Activated CD4-positive, CD25-positive, alpha-beta regulatory T cell treated with anti-CD3 and anti-CD28 coated beads, Interleukin-2, amount 50 U/mL, for 16 hours (primary cell): ENCODE measurements around the gene PMEPA1.

Source experiments
- DNase-seq: peaks from one replicate; pipeline ENCODE4 v3.0.0-alpha.2; 2020; ENCODE audit warnings: low read depth, low spot score

The PMEPA1 gene

DNA sequence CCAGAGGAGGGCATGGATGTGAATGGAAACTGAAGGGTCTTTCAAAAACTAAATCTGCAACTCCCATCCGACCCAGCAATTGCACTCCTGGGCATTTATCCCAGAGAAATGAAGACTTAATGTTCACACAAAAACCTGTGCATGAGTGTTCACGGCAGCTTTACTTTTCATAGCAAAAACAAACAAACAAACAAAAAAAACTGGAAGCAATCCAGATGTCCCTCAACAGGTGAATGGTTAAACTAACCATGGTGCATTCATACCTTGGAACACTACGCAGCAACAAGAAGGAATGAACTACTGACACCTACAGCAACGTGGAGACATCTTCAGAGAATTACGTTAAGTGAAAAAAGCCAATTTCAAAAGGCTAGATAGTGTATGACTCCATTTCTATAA, 32.2 kb downstream of the PMEPA1 start:
- DNase-seq: no peak

DNA sequence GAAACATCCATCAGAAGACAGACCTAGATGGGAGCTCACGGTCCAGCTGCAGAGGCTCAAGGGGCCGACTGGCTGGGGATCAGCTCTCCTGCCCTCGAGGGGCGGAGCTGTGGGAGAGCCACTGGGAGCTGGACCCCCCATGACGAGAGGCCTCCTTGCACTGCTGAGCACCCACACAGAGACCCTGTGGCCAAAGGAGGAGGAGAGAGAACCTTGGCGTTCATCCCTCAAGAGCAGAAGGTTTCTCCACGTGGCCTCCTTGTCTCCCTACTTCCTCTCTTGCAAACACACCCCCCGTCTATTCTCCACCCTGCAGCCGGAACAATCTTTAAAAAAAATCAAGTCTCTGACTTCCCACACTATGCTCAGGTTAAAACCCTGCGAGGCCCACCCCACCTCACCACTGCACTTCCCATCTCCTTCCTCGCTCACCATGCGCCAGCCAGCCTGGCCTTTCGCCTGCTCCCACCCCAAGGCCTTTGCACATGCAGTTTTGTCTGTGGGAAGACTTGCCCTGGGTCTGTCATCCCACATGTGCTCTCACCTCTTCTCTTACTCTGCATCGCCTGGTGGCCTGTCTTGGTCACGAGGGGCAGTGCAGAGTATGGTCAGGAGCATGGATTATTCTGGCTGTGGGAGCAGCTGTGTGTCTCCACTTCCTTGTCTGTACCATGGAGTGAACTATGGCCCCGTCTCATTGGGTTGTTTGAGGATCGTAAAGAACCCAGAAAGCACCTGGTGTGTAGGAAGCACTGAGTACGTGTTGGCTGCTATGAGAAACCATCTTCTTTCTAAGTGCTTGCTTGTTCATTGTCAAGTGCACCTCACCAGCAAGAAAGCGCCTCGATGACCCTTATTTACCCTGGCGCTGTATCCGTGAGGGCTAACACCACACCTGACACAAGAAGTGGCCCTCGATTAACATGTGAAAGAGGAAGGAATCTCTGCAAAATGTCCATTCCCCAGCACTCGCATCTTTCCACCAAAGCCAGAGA, 32.9 kb downstream of the PMEPA1 start:
- no peak for DNase-seq

DNA sequence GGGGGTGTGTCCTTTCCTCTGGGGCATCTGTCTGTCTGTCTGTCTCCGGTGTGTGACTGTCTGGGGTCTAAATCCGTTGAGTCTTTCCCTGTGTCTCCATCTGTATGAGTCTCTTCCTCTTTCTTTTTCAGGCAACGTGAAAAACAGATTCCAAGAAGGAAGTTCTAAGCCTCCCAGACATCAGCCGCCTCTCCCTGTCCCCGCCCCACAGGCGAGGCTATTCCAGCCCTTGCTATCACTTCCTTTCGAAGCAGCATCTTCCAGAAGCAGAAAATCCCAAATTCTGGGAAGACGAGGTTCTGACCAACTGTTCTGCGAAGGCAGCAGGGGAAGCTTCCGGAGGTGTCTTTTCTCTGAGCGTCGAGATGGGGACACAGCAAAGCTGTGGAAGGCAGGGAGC, 34.0 kb downstream of the PMEPA1 start:
- no peak for DNase-seq

DNA sequence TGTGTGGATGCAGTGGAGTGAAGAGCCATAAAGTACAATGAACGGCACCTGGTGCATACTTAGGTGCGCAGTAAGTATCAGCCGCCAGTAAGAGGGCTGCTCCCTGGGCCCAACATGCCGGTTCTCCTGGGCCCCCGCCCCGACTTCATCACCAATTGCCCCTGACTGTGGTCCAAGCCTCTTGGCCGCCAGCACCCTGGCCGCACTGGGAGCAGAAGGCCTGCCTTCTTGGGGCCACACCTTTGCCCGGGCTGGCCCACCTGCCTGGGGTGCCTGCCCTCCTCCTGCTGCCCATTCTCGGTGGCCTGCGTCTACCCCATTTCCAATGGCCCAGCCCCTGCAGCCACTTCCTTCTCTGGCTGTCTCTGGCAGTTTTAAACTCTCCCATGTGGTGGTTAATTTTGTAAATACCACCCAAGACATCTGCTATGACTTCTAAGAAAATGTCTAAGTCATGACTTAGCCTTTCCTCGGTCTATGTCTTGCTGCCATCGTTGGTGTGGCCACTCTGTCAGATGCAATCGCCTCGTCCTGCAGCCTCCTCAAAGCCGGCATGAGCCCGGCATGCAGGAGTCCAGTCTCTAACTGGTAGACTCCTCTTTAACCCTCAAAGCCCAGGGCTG, 36.8 kb downstream of the PMEPA1 start:
- no peak for DNase-seq

DNA sequence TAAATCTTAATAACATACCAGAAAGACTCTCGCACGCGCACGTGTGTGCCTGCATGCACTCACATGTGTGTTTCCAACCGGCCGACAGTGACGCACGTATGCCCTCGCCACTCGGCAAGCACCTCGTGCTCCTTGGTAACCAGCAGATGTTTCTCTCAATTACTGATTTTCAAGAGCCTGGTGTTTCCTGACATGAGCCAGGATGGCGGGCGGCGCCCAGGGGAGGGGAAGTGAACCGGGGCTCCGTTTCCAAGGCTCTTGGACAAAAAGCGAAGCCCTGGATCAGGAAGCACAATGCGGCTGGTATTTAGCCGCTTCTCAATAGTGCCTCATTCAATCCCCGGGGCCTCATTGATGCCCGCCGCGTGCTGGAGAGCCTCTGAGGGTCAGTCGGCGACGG, 37.7 kb downstream of the PMEPA1 start:
- DNase-seq: no peak

GRCh38 chr20:57671662-57672061, 38.2 kb downstream of the PMEPA1 start:
- DNase-seq: no peak

DNA sequence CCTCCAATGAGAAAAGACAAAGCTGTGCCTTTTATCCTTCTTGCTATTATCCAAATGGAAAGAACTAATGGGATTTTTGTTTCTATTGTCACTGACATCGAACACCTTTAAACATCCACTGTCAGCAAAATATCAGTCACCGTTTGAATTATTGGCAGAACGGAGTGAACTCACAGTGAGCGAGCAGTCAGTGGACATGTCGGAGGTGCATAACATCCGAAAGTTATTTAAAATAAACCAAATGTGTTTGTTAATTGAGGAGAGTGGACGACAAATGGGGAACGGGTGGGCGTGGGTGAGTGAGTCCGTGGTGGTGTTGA, 38.8 kb downstream of the PMEPA1 start:
- DNase-seq: no peak

DNA sequence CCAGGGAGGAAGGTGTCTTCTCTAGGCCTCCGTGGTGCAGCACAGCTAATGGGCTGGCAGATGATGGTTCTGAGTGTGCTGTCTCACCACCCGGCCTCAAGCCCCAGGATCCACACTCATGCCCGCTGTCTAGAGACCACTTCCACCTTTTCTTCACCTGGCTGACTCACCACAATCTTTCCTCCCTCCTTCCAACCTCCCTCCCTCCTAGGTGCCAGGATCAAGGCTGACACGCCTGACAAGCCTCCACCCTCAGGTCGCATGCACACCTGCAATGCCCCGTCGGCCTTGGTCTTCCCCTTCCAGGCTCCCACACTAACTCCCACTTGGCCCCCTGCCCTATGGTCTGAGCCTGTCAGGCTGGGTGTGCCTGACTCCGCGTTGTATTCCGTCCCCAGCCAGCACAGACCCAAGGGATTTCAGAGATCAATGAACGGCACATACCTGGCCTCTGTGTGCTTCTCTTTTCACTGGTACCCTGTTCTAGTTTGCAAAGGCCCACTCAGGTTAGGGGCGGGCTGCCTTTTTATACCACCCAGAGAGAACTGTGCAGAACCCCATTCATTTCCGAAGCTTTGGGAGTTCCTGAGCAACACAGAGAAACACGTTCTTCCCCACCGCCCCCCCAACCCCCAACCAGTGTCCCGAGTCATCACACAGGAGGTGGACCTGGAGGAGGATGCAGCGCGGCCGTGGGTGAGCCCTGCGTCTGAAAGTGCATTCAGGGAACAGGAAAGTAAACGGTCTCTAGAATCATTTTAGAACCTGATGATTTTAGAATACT, 39.3 kb downstream of the PMEPA1 start:
- DNase-seq: no peak

DNA sequence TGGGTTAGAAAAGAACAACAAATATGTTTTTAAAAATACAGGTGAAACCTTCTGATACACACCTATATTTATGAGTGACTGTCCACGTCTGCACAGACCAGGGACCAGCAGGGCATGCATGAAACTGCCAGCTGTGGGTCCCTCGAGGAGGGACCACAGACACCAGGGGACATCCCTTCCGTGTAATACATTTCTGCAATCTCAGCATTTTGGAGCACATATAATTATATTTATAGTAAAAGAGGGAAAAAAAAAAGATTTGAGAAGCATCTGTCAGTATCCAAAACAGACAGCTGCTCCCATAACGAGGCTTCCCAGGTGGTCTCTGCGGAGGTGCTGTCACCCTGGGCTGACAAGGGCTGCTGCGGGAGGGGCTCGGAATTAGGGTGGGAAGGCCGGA, 40.2 kb downstream of the PMEPA1 start:
- DNase-seq: no peak

DNA sequence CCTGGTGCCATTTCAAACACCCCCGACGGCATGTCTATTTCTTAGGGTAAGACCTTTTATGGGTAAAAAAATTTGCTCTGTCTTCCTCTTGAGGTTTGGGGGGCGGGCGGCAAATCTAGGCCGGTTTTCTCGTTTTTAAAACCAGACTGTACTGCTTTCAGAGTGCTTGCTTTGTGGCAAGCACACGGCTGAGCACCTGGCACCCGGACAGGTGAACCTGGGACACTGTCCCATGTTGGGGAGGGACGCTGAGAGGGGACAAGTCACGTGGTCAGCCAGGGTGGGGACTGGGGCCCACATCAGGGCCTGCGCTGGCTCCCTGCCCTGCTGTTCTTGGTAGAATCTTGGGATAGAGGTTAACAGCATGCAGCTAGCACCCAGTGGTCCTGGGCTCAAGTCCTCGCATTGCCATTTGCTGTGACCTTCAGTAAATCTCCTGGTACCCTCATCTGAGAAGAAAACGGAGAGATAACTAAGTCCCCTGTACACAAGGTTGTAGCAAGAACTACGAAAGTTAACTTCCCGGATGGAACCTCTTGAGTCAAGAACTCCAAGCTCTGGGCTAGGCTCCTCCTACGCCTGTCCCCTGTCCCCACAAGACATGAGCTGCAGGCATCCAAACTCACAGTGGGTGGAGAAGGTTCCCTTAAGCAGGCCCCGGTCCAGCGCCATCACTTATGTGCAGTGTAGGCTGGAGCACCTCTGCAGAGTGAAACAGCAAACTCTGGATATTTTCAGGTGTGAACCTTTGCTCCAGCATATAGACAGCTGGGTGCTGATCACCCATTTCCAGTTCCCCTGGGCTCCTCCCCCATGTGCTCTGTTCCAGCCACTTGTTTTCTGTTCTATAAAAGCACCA, 41.7 kb downstream of the PMEPA1 start:
- DNase-seq: no peak

- DNase-seq: no peak
These were observed 42.4 kb downstream of the PMEPA1 start for GRCh38 chr20:57667388-57667787.

DNA sequence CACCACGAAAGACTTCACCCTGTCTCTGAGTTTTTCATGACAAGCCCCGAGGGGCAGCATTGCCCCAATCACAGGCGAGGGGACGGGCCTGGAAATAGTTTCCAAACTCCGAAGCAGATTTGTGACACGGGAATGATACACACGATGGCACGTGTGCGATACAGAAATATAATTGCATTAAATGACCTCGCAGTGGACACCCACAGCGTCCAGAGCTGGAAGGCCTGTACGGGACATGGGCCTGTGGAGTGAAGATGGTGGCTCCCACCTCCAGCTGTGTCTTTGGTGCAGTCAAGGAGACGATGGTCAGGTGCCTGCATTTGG, 43.0 kb downstream of the PMEPA1 start:
- DNase-seq: no peak

- DNase-seq: no peak
These were observed 43.5 kb downstream of the PMEPA1 start for GRCh38 chr20:57666106-57666833.

GRCh38 chr20:57665589-57665971, 44.2 kb downstream of the PMEPA1 start:
- DNase-seq: no peak

GRCh38 chr20:57664924-57665588, 44.8 kb downstream of the PMEPA1 start:
- no peak for DNase-seq

GRCh38 chr20:57664476-57664875, 45.3 kb downstream of the PMEPA1 start:
- no peak for DNase-seq

DNA sequence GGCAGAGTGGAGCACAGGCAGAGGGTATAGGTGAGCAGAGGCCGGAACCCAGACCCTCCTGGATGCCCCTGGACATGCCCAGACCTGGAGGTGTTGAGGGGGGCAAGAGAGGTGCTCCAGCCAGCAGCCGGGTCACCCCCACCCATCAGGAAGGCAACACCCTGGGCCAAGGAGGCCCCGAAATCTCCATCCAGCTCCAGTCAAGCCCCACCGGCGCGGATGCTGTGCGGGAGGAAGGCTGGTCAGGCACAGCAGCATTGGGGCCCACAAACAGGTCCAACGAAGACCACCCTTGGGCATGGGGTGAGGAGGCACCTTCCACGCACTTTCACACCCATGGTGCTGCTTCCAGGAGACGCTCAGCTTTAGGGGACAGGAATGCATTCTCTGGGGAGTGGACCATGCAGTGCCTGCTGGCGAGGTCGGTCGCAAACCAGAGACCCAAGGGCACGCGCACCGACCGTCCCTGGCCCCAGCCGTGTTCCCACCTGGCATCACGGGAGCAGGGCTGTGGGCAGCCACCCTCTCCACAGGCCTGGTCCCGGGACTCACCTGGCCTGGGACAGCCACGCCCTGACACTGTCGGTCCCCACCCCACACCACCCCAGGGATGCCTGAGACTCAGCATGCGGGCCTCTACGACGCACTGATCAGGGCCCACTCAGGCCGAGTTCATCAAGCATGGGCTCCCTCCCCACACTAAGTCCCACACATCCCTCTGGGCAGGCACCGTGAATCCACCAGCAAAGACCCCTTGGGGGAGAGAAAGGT, 45.9 kb downstream of the PMEPA1 start:
- no peak for DNase-seq

GRCh38 chr20:57663241-57663640, 46.6 kb downstream of the PMEPA1 start:
- DNase-seq: no peak

DNA sequence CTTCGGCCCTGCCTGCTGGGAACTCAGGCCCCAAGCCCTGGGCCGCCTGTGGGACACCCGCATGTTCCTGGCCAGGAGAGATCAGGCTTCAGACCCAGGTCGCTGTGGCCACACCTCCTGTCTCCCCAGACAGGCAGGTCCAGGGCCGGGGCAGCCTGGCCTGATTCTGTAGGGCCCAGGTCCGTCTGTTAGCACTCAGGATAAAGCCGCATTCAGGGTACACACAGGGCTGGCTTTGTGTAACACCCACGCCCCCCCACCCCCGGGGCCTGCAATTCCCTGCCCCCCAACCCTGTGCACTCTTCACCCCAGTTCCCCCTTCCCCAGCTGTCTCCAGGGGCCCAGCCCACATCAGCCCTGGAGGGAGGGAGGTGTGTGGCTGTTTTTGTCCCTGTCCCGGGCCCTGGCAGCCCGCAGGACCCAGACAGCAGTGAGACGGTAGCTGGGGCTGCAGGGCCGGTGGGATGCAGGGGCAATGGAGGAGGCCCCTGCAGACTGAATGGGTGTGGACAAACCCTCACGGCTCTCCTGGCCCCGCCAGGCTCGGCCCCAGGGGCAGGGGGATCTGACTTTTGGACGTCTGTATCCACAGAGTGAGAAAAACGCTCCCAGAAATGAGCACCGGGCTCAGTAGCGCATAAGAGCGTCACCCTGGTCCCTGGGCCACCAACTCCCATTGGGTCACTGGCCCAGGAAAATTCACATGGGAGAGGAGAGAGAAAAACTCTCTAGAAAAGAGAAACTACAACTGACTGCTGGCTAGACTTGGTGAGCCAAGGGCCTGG, 47.2 kb downstream of the PMEPA1 start:
- no peak for DNase-seq
